Erythroblast (primary cell): Measurements from ENCODE around the gene KIF13A.

Source experiments
- DNase-seq, 2 experiments: peaks; one replicate each; lab custom pipeline; 2025; lab: John Stamatoyannopoulos, UW
- GATA1 ChIP-seq: IDR thresholded peaks from 2 replicates; pipeline ENCODE4 v1.6.1; 2011; ENCODE audit warnings: low read depth, mild to moderate bottlenecking, control low read depth, low read length, moderate library complexity
- POLR2A ChIP-seq: IDR thresholded peaks from 2 replicates; pipeline ENCODE4 v1.6.1; 2011; ENCODE audit warnings: mild to moderate bottlenecking, low read length

Gene KIF13A

GRCh38 chr6:17865798-17866725 is 121.4 kb downstream of the KIF13A start:
- no peak for TF ChIP-seq GATA1
- peak; percentile 12 for TF ChIP-seq POLR2A
- no peak for DNase-seq

- no peak for DNase-seq
- no peak for TF ChIP-seq GATA1
- no peak for TF ChIP-seq POLR2A
Measured at GRCh38 chr6:17865243-17865642, 122.2 kb downstream of the KIF13A start.

DNA sequence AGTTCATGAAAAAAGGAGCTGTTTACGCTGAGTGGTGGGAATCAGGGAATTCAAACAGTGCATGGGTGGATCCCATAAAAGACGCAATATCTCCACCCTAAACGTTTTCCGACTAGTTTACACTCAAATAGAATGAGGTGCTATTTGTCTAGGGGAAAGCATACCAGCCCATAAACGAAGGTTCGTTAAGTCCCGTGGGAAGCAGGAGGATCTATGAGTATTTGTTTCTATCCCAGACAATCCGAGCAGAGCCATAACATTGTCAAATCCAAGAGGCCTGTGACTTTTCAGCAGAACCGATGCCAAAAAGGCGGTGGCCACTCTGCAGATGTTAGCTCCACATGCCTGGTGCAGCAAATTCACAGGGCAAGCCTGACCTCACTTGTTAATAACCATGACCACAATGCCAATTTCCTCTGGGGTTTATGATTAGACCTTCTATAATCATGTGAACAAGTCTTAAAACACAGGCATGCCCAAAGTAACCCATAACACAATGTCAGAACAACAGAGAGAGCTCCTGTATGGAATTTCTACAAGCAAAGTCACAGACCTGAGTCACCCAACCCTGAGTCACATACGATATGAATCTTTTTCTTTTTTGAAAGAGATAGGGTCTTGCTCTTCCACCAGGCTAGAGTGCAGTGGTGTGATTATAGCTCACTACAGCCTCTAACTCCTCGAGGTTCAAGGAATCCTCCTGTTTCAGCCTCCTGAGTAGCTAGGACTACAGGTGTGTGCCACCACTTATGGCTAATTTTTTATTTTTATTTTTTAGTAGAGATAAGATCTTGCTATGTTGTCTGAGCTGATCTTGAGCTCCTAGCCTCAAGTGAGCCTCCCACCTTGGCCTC is 123.3 kb downstream of the KIF13A start:
- TF ChIP-seq POLR2A (no peak), GATA1 (no peak)

GRCh38 chr6:17861361-17861760 is 126.1 kb downstream of the KIF13A start:
- no peak for DNase-seq
- TF ChIP-seq POLR2A: no peak

More for the DNA sequence above, 123.3 kb downstream of the KIF13A start:
- peak in 1 of 2 experiments; percentile 6 for DNase-seq

DNA sequence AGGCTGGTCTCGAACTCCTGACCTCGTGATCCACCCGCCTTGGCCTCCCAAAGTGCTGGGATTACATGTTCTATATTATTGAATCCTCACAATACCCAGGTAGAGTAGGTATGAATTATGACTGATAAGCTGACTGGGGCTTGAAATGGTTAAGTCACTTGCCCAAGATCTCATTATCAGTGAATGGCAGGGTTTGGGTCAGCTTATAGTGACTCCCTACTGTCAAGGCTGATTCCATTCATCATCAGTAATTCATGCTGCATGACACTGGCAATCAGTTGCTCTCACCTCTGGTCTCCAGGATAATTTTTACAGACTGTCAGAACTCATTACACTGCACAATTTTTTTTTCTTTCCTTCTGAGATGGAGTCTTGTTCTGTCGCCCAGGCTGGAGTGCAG is 127.6 kb downstream of the KIF13A start:
- peak in 1 of 2 experiments; percentile 39 for DNase-seq
- TF ChIP-seq POLR2A (no peak), GATA1 (no peak)

DNA sequence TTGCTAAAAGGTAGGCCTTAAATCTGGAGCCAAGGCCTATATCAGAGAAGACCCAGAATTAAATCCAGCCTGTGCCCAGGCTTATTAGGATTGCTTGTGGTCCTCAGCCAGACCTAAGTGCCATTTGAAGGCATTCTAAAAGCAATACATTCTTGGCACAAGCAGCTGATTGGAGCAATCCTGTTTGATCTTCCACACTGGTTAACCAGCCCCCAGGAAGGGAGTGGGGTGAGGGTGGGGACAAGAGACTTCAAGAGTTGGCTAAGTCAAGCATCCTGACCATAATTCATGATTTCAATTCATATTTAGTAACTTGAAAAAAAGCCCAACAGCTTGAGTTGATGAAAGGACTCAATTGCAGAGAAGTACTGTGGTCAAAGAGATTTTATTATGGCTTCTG is 128.9 kb downstream of the KIF13A start:
- TF ChIP-seq GATA1 (no peak), POLR2A (no peak)
- DNase-seq: no peak

DNA sequence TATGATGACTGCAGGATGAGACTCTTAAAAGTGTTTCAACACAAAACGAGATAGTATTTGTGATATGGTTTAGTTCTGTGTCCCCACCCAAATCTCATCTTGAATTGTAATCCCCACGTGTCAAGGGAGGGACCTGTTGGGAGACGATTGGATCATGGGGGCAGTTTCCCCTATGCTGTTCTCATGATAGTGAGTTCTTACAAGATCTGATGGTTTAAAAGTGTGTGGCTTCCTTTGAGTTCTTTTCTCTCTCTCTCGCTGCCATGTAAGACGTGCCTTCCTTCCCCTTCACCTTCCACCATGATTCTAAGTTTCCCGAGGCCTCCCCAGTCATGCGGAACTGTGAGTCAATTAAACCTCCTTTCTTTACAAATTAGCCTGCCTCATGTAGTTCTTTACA is 130.2 kb downstream of the KIF13A start:
- DNase-seq: peak in 1 of 2 experiments; percentile 7

- TF ChIP-seq POLR2A (no peak), GATA1 (no peak)
- DNase-seq: no peak
Measured at GRCh38 chr6:17856306-17856705, 131.1 kb downstream of the KIF13A start.

DNA sequence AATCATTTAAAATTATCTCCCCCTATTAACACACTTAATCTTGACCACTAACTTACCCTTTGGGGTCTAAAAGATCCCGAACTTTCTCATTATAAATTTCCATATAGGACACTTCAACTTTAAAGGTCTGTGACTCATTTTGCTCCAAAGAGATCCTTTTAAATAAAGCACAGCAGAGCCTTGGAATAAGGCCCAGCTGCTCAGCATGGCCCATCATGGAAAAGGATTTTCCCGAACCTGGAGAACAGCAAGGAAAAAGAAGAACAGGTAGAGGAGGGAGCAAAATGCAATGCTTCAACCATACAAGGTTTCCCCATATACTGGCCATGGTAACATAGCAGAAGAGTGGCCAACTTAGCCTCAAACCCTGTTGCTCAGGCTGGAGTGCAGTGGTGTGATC is 132.1 kb downstream of the KIF13A start:
- no peak for DNase-seq
- TF ChIP-seq GATA1: no peak
- TF ChIP-seq POLR2A: no peak

DNA sequence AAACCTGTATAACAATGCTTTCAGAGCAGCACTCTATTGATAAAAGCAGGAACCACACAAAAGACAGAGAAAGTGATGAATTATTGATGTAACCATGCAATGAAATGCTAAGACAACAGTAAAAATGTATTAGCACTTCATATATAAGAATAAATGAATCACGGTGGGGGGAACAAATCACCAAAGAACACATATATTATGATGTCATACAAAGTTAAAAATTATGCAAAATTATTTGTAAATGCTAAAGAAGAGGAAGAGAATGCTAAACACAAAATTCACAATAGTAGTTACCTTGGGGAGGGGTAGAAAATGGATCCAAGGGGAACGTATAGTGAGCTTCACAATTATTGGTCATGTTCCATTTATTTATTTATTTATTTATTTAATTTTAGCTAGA is 133.9 kb downstream of the KIF13A start:
- no peak for DNase-seq
- no peak for TF ChIP-seq GATA1
- no peak for TF ChIP-seq POLR2A

DNA sequence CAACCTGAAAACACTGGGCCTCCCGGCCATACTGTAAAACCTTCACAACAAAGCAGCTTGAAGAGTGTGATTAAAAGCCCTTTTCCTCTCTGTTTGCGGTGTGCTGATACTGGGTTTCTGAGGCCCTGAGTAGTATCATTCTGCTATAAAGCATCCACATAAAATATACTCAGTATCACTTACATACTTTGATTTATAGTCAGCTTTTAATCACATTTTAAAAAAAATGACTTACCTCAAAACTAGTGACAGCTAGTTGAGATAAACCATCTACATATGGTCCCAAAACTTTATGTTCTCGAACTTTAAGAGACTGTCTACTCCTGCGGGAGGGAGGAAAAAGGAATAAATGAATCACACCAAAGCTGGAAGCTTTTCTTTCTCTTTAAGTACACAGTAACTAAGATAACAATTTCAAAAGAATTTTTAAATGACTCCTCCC is 135.7 kb downstream of the KIF13A start:
- TF ChIP-seq GATA1 (no peak), POLR2A (no peak)
- no peak for DNase-seq

DNA sequence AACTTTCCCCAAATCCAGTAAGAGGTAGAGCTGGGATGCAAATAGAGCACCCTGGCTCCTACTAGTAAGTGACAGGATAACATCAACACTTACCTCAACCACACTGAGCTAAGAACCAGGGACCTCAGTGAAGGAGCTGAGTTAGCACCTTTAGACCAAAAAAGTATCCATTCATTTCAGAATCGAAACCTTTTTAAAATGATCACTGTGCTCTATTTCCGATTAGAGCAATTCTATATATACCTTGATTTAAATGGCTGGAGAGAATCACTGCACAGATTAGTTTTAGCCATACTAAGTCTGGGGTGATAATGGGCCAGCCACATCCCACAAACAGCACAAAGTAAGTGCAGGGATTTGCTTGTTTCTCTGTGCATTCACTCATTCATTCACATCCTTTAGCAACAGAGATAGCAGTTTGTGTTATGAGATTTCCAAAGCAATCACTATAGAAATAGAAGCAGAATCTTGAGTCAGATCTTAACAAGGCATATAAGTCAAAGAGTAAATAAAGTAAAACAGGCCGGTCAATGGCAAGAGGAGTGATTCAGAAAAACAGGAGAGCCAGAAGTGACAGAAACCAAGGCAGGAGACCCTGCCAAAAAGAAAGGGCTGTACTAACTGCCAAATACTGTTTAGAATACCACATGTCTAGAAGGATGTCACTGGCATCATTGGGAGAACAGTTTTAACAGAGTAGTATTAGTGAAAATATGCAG is 136.3 kb downstream of the KIF13A start:
- DNase-seq: no peak
- no peak for TF ChIP-seq POLR2A
- TF ChIP-seq GATA1: no peak

GRCh38 chr6:17850281-17850680 is 137.2 kb downstream of the KIF13A start:
- DNase-seq: no peak
- TF ChIP-seq POLR2A (no peak), GATA1 (no peak)
